ENCODE measurements around the gene LSM14B.
A peak's percentile ranks its signal among the peaks of the same experiment; 100 is the strongest.

The LSM14B gene

DNA sequence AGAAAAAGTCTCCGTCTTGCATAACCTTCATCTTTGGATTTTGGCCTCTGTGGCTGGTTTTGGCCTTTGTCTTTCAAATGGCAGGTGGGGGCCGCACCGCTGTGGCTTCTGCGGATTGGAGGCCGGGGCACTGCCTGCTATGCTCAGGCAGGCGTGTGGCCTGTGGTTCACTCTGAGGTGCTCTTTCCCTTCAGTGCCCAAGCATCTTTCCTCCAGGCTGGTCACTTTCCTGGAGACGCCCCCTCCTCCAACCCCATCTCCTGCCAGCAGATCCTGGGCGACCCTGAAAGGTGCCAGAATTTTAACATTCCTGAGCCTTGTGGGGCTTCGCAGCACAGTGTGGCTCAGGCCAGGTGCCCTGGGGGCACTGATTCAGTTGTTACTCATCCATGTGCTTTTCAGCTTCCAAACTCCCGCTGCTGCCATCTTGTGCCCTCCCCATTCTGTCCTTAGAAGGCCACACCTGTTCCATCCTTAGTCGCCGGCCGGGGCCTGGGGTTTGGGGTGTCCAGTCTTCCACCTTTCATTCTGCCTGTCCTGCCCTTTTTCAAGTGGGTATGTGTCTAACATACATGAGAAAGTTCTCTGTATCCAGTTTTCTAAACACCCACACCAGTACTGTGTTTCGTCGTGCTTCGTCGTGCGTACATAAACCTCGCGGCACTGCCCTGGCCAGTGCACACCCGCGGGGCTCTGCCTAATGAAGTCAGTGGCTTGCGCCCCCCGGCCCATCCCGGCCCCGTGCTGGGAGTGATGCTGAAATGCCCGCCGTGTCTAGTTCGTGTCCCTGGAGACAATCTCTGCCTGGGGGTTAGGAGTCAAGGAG, 33.4 kb downstream of the LSM14B start:
- peak; percentile 85 for DNase-seq (ENCODE audit: low read depth)
- TF ChIP-seq, protein P1, sequence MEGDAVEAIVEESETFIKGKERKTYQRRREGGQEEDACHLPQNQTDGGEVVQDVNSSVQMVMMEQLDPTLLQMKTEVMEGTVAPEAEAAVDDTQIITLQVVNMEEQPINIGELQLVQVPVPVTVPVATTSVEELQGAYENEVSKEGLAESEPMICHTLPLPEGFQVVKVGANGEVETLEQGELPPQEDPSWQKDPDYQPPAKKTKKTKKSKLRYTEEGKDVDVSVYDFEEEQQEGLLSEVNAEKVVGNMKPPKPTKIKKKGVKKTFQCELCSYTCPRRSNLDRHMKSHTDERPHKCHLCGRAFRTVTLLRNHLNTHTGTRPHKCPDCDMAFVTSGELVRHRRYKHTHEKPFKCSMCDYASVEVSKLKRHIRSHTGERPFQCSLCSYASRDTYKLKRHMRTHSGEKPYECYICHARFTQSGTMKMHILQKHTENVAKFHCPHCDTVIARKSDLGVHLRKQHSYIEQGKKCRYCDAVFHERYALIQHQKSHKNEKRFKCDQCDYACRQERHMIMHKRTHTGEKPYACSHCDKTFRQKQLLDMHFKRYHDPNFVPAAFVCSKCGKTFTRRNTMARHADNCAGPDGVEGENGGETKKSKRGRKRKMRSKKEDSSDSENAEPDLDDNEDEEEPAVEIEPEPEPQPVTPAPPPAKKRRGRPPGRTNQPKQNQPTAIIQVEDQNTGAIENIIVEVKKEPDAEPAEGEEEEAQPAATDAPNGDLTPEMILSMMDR (IDR thresholded peaks at IDR 0.05; ENCODE audit: insufficient read depth, low read depth, low read length, missing control alignments): no peak
- no peak overlapping the region for H3K4me3 ChIP-seq (ENCODE audit: low read length)

DNA sequence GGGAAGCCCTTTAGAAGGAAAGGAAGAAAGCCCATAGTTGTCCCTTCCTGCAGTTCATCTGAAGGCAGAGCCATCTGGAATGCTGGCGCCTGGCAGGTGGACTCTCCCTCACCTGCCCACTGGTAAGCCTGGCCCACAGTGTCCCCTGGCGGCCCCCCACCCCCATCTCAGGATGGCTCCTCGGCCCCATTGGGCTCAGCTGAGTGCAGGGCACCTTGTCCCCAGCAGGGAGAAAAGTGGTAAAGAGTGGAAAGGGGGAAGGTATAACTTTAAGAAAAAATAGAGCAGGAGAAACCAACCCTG, 33.9 kb downstream of the LSM14B start:
- no peak for DNase-seq (ENCODE audit: low read depth)

DNA sequence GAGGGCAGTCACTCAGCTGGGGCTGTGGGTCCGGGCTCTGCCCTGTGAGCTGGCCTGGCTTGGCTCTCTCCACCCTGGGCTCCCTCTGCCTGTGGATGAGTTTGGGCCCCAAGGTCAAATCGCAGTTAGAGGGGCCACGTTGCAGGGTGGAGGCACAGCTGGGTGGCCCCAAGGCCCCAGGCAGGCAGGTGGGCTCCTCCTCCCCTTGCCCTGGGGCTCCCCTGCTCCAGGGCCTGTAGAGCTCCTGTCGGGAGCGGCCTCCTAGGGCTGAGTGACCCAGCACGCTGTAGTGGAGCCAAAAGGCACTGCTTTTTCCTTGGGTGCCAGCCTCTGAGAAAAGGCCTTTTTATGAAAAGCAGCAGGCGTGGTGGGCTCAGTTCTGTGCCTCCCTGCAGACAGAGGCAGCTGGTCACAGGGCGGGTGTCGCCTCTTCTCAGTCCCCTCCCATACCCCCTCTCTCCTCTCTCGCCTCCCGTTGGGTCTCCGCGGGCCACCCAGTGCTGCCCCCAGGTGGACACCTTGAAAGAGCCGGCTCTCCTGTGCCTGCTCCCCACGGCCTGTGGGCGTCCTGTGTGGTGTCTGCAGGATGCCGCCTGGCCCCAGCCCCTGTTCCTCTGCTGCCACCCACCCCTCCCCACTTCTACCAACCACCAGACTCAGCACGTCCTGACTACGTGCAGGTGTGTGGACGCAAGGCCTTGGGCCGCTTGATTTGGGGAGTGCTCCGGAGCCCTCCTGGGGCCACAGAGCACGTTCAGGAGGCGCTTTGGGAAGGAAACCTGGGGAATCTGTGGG, 34.5 kb downstream of the LSM14B start:
- DNase-seq (ENCODE audit: low read depth): peak; percentile 47
- H3K4me3 ChIP-seq (ENCODE audit: low read length): no peak overlapping the region
- TF ChIP-seq, protein P1 (IDR thresholded peaks at IDR 0.05; ENCODE audit: insufficient read depth, low read depth, low read length, missing control alignments): peak; percentile 65

More for the DNA sequence above, 33.9 kb downstream of the LSM14B start:
- H3K4me3 ChIP-seq (ENCODE audit: low read length): no peak overlapping the region
- TF ChIP-seq, protein P1 (IDR thresholded peaks at IDR 0.05; ENCODE audit: insufficient read depth, low read depth, low read length, missing control alignments): no peak

GRCh38 chr20:62157387-62158087, 35.3 kb downstream of the LSM14B start:
- TF ChIP-seq, protein P1 (IDR thresholded peaks at IDR 0.05; ENCODE audit: insufficient read depth, low read depth, low read length, missing control alignments): no peak
- H3K4me3 ChIP-seq (ENCODE audit: low read length): no peak overlapping the region
- no peak for DNase-seq (ENCODE audit: low read depth)

DNA sequence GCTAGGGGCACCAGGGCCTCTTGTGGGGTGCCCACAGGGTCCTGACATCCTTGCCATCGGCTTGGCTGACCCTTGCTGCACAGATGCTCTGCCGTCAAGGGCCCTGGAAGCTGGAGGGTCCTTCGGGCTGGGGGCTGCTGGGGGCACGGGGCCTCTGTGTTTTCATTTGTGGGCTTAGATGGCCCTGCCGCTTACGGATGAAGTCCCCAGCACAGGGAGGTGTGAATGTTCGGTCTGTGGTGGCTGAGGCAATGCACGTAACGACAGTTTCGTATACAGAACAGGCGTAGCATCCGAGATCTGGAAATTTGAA, 35.8 kb downstream of the LSM14B start:
- H3K4me3 ChIP-seq (ENCODE audit: low read length): no peak overlapping the region
- no peak for DNase-seq (ENCODE audit: low read depth)
- TF ChIP-seq, protein P1 (IDR thresholded peaks at IDR 0.05; ENCODE audit: insufficient read depth, low read depth, low read length, missing control alignments): no peak

DNA sequence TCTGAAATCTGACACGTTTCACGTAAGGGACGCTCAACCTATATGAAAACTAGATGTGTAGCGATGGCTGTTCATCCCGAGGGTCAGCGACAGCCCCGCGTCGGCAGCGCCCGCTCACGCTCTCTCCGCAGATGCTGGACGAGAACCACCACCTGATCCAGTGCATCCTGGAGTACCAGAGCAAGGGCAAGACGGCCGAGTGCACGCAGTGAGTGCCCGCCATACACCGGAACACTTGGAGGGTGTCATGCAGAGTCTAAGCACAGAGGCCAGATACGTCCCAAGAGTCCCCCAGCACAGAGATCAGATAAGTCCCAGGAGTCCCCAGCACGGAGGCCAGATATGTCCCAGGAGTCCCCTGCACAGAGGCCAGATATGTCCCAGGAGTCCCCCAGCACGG, 36.3 kb downstream of the LSM14B start:
- no peak for DNase-seq (ENCODE audit: low read depth)
- TF ChIP-seq, protein P1 (IDR thresholded peaks at IDR 0.05; ENCODE audit: insufficient read depth, low read depth, low read length, missing control alignments): no peak
- no peak overlapping the region for H3K4me3 ChIP-seq (ENCODE audit: low read length)
